ENCODE measurements around the gene SLC22A1.

DNA sequence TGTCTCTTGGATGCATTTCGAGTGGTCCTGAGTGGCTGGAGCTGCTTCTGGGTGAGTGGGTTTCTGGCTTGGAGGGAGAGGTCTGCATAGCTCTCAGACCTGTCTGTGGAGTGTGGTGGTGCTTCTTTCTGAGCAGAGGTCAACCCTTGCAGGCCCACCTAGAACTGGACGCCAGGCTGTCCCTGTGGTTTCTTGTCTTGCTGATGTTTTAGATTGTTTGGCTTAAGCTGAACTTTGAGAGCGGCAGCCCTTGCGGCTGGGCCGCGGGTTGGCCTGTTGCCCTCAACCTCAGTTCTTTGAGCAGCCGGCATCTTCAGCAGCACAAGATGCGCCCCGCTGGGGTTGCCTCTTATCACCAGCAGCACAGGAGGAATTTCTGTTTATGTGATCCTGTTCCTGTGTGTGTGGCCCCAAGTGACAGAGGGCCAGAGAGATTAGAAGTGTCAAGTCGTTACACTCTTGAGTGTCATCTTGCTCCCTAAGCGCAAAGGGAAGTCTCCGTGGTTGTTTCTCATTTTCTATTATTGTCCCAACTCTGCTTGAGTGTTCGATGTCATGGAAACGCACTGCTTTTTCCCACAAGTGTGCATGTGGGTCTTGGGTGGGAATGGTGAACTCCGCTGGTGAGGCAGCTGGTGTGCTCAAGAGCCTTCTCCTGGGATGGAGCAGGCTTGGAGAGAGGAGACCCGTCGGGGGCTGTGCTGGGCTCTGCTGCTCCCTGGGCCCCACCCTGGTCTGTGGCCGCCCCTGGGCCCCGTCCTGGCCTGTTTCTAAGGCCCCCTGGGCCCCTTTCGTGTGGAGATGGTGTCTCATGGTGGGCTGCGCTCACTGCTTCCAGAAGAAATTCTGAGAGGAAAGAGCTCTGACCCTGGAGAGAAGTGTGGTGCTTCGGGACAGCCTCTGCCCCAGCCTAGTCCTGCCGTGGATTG is 20.1 kb upstream of the SLC22A1 start:
- TF ChIP-seq, protein P1, sequence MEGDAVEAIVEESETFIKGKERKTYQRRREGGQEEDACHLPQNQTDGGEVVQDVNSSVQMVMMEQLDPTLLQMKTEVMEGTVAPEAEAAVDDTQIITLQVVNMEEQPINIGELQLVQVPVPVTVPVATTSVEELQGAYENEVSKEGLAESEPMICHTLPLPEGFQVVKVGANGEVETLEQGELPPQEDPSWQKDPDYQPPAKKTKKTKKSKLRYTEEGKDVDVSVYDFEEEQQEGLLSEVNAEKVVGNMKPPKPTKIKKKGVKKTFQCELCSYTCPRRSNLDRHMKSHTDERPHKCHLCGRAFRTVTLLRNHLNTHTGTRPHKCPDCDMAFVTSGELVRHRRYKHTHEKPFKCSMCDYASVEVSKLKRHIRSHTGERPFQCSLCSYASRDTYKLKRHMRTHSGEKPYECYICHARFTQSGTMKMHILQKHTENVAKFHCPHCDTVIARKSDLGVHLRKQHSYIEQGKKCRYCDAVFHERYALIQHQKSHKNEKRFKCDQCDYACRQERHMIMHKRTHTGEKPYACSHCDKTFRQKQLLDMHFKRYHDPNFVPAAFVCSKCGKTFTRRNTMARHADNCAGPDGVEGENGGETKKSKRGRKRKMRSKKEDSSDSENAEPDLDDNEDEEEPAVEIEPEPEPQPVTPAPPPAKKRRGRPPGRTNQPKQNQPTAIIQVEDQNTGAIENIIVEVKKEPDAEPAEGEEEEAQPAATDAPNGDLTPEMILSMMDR (IDR thresholded peaks at IDR 0.05): no peak
- TF ChIP-seq ZNF416 (CRISPR knock-in tag; IDR thresholded peaks at IDR 0.05): no peak
- TF ChIP-seq, protein P2, sequence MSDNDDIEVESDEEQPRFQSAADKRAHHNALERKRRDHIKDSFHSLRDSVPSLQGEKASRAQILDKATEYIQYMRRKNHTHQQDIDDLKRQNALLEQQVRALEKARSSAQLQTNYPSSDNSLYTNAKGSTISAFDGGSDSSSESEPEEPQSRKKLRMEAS (CRISPR knock-in tag; IDR thresholded peaks at IDR 0.05): no peak
- TF ChIP-seq, protein P3, sequence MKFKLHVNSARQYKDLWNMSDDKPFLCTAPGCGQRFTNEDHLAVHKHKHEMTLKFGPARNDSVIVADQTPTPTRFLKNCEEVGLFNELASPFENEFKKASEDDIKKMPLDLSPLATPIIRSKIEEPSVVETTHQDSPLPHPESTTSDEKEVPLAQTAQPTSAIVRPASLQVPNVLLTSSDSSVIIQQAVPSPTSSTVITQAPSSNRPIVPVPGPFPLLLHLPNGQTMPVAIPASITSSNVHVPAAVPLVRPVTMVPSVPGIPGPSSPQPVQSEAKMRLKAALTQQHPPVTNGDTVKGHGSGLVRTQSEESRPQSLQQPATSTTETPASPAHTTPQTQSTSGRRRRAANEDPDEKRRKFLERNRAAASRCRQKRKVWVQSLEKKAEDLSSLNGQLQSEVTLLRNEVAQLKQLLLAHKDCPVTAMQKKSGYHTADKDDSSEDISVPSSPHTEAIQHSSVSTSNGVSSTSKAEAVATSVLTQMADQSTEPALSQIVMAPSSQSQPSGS (CRISPR knock-in tag; IDR thresholded peaks at IDR 0.05; ENCODE audit: borderline replicate concordance, low read depth): no peak
- TF ChIP-seq, protein P4, sequence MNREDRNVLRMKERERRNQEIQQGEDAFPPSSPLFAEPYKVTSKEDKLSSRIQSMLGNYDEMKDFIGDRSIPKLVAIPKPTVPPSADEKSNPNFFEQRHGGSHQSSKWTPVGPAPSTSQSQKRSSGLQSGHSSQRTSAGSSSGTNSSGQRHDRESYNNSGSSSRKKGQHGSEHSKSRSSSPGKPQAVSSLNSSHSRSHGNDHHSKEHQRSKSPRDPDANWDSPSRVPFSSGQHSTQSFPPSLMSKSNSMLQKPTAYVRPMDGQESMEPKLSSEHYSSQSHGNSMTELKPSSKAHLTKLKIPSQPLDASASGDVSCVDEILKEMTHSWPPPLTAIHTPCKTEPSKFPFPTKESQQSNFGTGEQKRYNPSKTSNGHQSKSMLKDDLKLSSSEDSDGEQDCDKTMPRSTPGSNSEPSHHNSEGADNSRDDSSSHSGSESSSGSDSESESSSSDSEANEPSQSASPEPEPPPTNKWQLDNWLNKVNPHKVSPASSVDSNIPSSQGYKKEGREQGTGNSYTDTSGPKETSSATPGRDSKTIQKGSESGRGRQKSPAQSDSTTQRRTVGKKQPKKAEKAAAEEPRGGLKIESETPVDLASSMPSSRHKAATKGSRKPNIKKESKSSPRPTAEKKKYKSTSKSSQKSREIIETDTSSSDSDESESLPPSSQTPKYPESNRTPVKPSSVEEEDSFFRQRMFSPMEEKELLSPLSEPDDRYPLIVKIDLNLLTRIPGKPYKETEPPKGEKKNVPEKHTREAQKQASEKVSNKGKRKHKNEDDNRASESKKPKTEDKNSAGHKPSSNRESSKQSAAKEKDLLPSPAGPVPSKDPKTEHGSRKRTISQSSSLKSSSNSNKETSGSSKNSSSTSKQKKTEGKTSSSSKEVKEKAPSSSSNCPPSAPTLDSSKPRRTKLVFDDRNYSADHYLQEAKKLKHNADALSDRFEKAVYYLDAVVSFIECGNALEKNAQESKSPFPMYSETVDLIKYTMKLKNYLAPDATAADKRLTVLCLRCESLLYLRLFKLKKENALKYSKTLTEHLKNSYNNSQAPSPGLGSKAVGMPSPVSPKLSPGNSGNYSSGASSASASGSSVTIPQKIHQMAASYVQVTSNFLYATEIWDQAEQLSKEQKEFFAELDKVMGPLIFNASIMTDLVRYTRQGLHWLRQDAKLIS (CRISPR knock-in tag; IDR thresholded peaks at IDR 0.05; ENCODE audit: borderline replicate concordance): no peak
